HepG2 (cell line): ENCODE measurements around the gene DAPK1. TPM values are rescaled to one million over a fixed set of nuclear protein-coding genes. Genes with fewer than 3 reads are reported as not detected.

ENCODE experiments used
- ATAC-seq: fragments of 200-7000 bp; cut with Tn5 transposase; 3 replicates; pipeline ENCODE4 v1.9.1; 2020; ENCODE audit warnings: mild to moderate bottlenecking, moderate library complexity
- BruUV-seq: library from RNA; stranded (reverse); fragments of 400-500 nt; replicated peaks from 2 replicates; lab custom pipeline; 2021; lab: Mats Ljungman, UMichigan
- CTCF ChIA-PET: fragments of 300-600 bp; formaldehyde crosslinking; extraction: SDS; loops from one replicate; lab custom pipeline; 2021; ENCODE audit warnings: low total read pairs, inconsistent platforms, low intra/inter-chr PET ratio; lab: Yijun Ruan, JAX
- POLR2A ChIA-PET: fragments of 350-600 bp; sonication (Branson Sonifier 250); formaldehyde crosslinking; loops from one replicate; lab custom pipeline; 2020; ENCODE audit warnings: antibody characterized with exemption, inconsistent platforms; lab: Yijun Ruan, JAX
- DNase-seq: peaks from one replicate; pipeline ENCODE4 v3.0.0-alpha.2; 2015; ENCODE audit warnings: low spot score
- FAIRE-seq: peaks from 3 replicates; lab custom pipeline; 2011; peaks lifted over from hg19 to GRCh38; lab: Jason Lieb, UNC
- H2AFZ ChIP-seq: one replicate; pipeline ENCODE4 v1.6.1; 2011; ENCODE audit warnings: low read length, inconsistent platforms
- H3K27ac ChIP-seq: fragments of 300-600 bp; 3 replicates; pipeline ENCODE4 v1.8.0; 2011; ENCODE audit warnings: mixed run types, mild to moderate bottlenecking, mixed read lengths, low read length, inconsistent platforms; ENCODE audit not compliant: insufficient read depth; ENCODE audit errors: extremely low read length
- H3K27me3 ChIP-seq, 2 experiments: fragments of 200-600 bp in 1 of 2; 2 replicates in 1 of 2; 3 replicates in 1 of 2; pipeline versions ENCODE4 v1.6.0 to v1.8.0; 2011; ENCODE audit warnings: low read length in 2 of 2, mild to moderate bottlenecking in 2 of 2, moderate library complexity in 2 of 2, inconsistent platforms in 1 of 2; ENCODE audit not compliant: insufficient read depth in 2 of 2, control insufficient read depth in 1 of 2
- H3K36me3 ChIP-seq, 2 experiments: fragments of 200-600 bp in 1 of 2; replicated peaks in 1 of 2; 2 replicates in 1 of 2; 3 replicates in 1 of 2; pipeline versions ENCODE4 v1.5.1 to v1.8.0; 2011; ENCODE audit warnings: low read length in 2 of 2, inconsistent platforms in 1 of 2; ENCODE audit not compliant: insufficient read depth in 2 of 2, control insufficient read depth in 1 of 2
- H3K4me1 ChIP-seq: 2 replicates; pipeline ENCODE4 v1.5.1; 2012; ENCODE audit warnings: low read length, inconsistent platforms; ENCODE audit not compliant: insufficient read depth
- H3K4me2 ChIP-seq: 2 replicates; pipeline ENCODE4 v1.6.0; 2011; ENCODE audit warnings: low read depth, low read length, inconsistent platforms
- H3K4me3 ChIP-seq, 3 experiments: fragments of 200-600 bp in 1 of 3; sonication (generic), shearing (Covaris generic) in 1 of 3; replicated peaks in 1 of 3; 2 replicates each; pipeline ENCODE4 v1.5.1; 2011 to 2016; ENCODE audit warnings: low read length in 3 of 3, inconsistent platforms in 2 of 3, low read depth in 2 of 3, mild to moderate bottlenecking in 2 of 3, control low read depth in 1 of 3, mixed read lengths in 1 of 3; ENCODE audit not compliant: insufficient read depth in 1 of 3
- H3K79me2 ChIP-seq: one replicate; pipeline ENCODE4 v1.6.1; 2011; ENCODE audit warnings: low read length, inconsistent platforms; ENCODE audit not compliant: insufficient read depth
- H3K9ac ChIP-seq: 2 replicates; pipeline ENCODE4 v1.6.0; 2011; ENCODE audit warnings: mild to moderate bottlenecking, low read depth, low read length, inconsistent platforms; ENCODE audit not compliant: insufficient read depth
- H3K9me3 ChIP-seq: 2 replicates; pipeline ENCODE4 v1.5.1; 2012; ENCODE audit warnings: mild to moderate bottlenecking, low read length
- H4K20me1 ChIP-seq: 2 replicates; pipeline ENCODE4 v1.6.0; 2011; ENCODE audit warnings: inconsistent platforms, mild to moderate bottlenecking, low read length, moderate library complexity; ENCODE audit not compliant: insufficient read depth
- ATAD3A ChIP-seq: sonication (generic); formaldehyde crosslinking; IDR thresholded peaks from 2 replicates; pipeline ENCODE4 v1.4.0; 2020; ENCODE audit warnings: missing genetic modification reagents
- ATF1 ChIP-seq: IDR thresholded peaks from 2 replicates; pipeline ENCODE4 v1.6.1; 2016; ENCODE audit warnings: mild to moderate bottlenecking, control low read depth
- CENPBD1 ChIP-seq: sonication (generic); formaldehyde crosslinking; IDR thresholded peaks from 2 replicates; pipeline ENCODE4 v1.8.0; 2022; ENCODE audit warnings: missing genetic modification reagents, low read depth, mild to moderate bottlenecking, borderline replicate concordance
- HNRNPK ChIP-seq: fragments of 200-400 bp; formaldehyde crosslinking; IDR thresholded peaks from 2 replicates; pipeline ENCODE4 v1.6.1; 2018; ENCODE audit warnings: low read length, low read depth, moderate library complexity, mild to moderate bottlenecking; ENCODE audit not compliant: poor library complexity, severe bottlenecking
- MTF1 ChIP-seq: sonication (generic); formaldehyde crosslinking; IDR thresholded peaks from 2 replicates; pipeline ENCODE4 v1.5.0; 2020; ENCODE audit warnings: missing genetic modification reagents
- PRDM4 ChIP-seq: sonication (generic); formaldehyde crosslinking; IDR thresholded peaks from 2 replicates; pipeline ENCODE4 v1.9.0; 2021; ENCODE audit warnings: missing genetic modification reagents, borderline replicate concordance
- RXRB ChIP-seq: IDR thresholded peaks from 2 replicates; pipeline ENCODE4 v1.6.1; 2016; ENCODE audit warnings: borderline replicate concordance, missing genetic modification reagents, missing compliant biosample characterization
- THAP9 ChIP-seq: sonication (generic); formaldehyde crosslinking; IDR thresholded peaks from 2 replicates; pipeline ENCODE4; 2020; ENCODE audit warnings: missing genetic modification reagents, mild to moderate bottlenecking, borderline replicate concordance
- ZBTB37 ChIP-seq: sonication (generic); formaldehyde crosslinking; IDR thresholded peaks from 2 replicates; pipeline ENCODE4 v1.4.0; 2020; ENCODE audit warnings: mild to moderate bottlenecking, missing genetic modification reagents
- ZNF691 ChIP-seq: sonication (generic); formaldehyde crosslinking; IDR thresholded peaks from 2 replicates; pipeline ENCODE4 v1.4.0; 2020; ENCODE audit warnings: missing genetic modification reagents, low read depth, mild to moderate bottlenecking, borderline replicate concordance
- ZNF782 ChIP-seq: sonication (generic); formaldehyde crosslinking; IDR thresholded peaks from 2 replicates; pipeline ENCODE4 v1.4.0; 2020; ENCODE audit warnings: missing genetic modification reagents, mild to moderate bottlenecking, borderline replicate concordance
- WGBS: methylation state at CpG from one replicate; pipeline ENCODE4 v1.1.6; 2017; ENCODE audit warnings: low lambda C conversion rate; 5-methylcytosine and 5-hydroxymethylcytosine counted together
- in situ Hi-C: cut with HindIII; loops from 2 replicates; pipeline ENCODE4 v1.10.0; 2017; ENCODE audit warnings: low pct_unique_long_range_greater_than_20kb; ENCODE audit not compliant: extremely low pct_ligation_motif_present
- intact Hi-C: fragments of 100-400 bp; cut with micrococcal nuclease; formaldehyde crosslinking; loops from one replicate; pipeline ENCODE4 v1.10.0; 2022; ENCODE audit not compliant: unreplicated experiment
- polyA plus RNA-seq, 8 experiments: library from polyadenylated mRNA; depleted of rRNA in 3 of 8; stranded (reverse) in 7 of 8; unstranded in 1 of 8; fragments of >200 nt; fragmentation: Illumina TruSeq in 4 of 8; extraction: Trizol in 4 of 8; gene quantifications; 2 replicates each; pipeline versions ENCODE4 v1.2.1 to v1.2.3, GENCODE V29; 2011 to 2016; ENCODE audit warnings: low read depth in 4 of 8, missing spikeins in 1 of 8, mixed read lengths in 1 of 8; ENCODE audit not compliant: insufficient read depth in 1 of 8
- total RNA-seq, 5 experiments: library from RNA; depleted of rRNA; stranded (reverse); fragments of >200 nt; fragmentation: Illumina TruSeq; extraction: Trizol; gene quantifications; 2 replicates each; pipeline ENCODE4 v1.2.3, GENCODE V29; 2016; ENCODE audit warnings: low read depth in 1 of 5
- TF ChIP-seq, protein P1 (sequence below): sonication (generic); formaldehyde crosslinking; IDR thresholded peaks from 2 replicates; pipeline ENCODE4 v1.4.0; 2020; ENCODE audit warnings: mild to moderate bottlenecking, missing genetic modification reagents

The DAPK1 gene
- total and polyA plus RNA-seq, 2 of the 13 experiments (the other 11 are each of a cell fraction or from before 2014, with no cell fraction given): 35.7 to 35.9 TPM

DNA sequence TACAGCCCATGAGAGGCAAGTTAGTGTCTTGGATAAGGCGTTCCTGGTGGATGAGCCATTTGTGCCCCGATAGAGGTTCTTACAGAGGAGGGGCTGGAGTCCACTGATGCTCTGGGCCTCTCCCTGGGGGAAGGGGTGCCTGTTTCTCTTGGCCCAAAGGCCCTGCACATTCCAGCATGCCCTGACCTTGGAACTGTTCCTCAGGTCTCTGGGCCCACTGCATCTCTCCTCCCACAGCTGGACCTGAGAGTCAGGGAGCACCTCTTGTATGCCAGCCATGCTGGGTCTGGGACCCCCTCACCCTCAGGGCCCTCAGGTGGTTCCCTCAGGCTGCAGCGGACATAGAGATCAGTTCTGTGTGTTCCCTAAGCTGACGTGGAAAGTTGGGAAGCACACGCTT lies 26.4 kb downstream of the DAPK1 start (continued):
- TF ChIP-seq THAP9 (CRISPR knock-in tag) (no peak), ZNF782 (CRISPR knock-in tag) (no peak)
- TF ChIP-seq, all 625 proteins: peak for 0

- in situ Hi-C loops (no loop called here), intact Hi-C loops (no loop called here)
- H3K27me3 ChIP-seq: no peaks in the 10 kb centered on the region
- WGBS: 93% methylated on average over 9 of the region's 9 CpGs
- ChIA-PET POLR2A (no interaction called here), CTCF (no interaction called here)
- H4K20me1 ChIP-seq: no peaks in the 10 kb centered on the region
- H3K9ac ChIP-seq: no peak overlapping the region
- H3K4me2 ChIP-seq: no peak overlapping the region
- H3K9me3 ChIP-seq: no peaks in the 10 kb centered on the region
- peaks cover 16% of the 10 kb centered on the region for H3K79me2 ChIP-seq
- no peak for FAIRE-seq
- no peak overlapping the region for H3K27ac ChIP-seq
- no peak for ATAC-seq
- no TSS peak for BruUV-seq
- peaks cover 7% of the 10 kb centered on the region; the same call in 1 of the 2 replicates for H3K4me1 ChIP-seq
- no peak overlapping the region for H2AFZ ChIP-seq
- DNase-seq: no peak
- H3K36me3 ChIP-seq: peaks cover 2 to 5% of the 10 kb centered on the region in 2 experiments; a peak in 1 of 5 replicates
- H3K4me3 ChIP-seq: no peak overlapping the region
- TF ChIP-seq CENPBD1 (CRISPR knock-in tag): no peak
- no peak for TF ChIP-seq ZNF691 (CRISPR knock-in tag)
- TF ChIP-seq MTF1 (CRISPR knock-in tag): no peak
- no peak for TF ChIP-seq ATAD3A (CRISPR knock-in tag)
- TF ChIP-seq PRDM4: no peak
- no peak for TF ChIP-seq ATF1 (CRISPR knock-in tag)
- no peak for TF ChIP-seq RXRB (CRISPR knock-in tag)
- no peak for TF ChIP-seq HNRNPK
- TF ChIP-seq, protein P1, sequence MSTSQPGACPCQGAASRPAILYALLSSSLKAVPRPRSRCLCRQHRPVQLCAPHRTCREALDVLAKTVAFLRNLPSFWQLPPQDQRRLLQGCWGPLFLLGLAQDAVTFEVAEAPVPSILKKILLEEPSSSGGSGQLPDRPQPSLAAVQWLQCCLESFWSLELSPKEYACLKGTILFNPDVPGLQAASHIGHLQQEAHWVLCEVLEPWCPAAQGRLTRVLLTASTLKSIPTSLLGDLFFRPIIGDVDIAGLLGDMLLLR: no peak
- TF ChIP-seq ZBTB37: no peak
These were observed 28.1 kb downstream of the DAPK1 start for GRCh38 chr9:87525546-87526303.
